Measurements from ENCODE around the gene EBF4.

The EBF4 gene

DNA sequence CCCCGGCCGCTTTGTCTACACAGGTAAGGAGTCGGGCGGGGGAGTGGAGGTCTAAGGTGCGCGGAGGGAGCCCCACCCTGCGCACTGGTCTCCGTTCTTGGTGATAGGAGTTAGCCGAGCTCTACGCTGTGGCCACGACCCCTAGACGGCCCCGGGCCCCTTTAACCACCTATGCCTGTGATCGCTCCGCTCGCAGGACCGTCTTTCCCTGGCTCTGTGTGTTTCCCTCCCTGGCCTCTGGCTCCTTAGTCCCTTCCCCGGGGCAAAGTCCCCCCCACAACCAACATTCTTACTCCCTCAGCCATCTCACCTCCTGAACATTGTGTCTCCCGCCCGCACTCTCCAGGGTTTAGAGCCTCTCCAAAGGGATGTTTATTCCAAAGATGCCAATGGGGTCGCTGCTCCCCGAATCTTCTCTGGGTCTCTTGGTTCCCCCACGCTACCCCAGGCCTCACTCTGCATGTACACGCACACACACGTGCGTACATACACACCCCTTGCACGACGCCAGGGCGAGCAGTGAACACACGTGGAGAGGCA, 57.4 kb downstream of the EBF4 start:
- Mint-ChIP-seq H3K27me3 (peaks cover 35% of the 10 kb centered on the region), H3K4me1 (peaks cover 38% of the 10 kb centered on the region), H3K4me3 (no peak overlapping the region)

DNA sequence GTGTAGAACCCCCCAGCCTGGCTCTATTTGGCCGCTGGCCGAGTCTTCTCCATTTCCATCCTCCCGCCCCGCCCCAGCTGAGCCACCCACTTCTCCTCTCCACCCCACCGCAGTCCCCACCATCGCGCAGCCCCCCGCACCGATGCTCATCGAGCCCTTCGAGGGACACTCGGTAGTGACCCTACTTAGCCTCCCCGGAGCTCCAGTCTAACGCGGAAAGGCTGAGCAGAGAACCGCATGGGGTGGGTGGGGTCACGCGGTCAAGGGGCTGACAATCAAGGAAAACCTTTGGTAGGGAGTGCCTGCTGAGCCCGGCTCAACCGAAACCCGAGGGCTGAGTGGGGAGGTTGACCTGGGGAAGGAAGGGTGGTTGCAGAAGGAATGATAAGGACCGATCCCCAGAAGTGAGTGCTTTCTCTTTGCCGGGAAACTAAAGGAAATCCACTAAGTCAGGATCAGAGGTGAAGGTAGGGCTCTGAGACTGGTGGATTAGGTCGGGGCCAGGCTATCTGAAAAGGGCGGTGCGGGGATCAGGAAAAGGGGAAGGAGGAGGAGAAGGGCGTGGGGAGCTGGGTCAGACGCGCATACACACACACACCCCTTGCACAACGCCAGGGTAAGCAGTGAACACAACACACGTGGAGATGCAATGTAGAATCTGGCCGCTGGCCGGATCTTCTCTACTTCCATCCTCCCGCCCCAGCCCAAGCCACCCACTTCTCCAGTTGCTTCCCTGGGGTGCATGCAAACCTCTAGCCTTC, 58.1 kb downstream of the EBF4 start:
- H3K4me1 Mint-ChIP-seq = peaks cover 38% of the 10 kb centered on the region
- no peaks in the 10 kb centered on the region for H3K36me3 Mint-ChIP-seq (ENCODE audit: low read depth)
- H3K27ac Mint-ChIP-seq = no peak overlapping the region
- ATAC-seq (no peak), DNase-seq (no peak)
- peak overlapping the region; percentile 33 for H3K4me3 Mint-ChIP-seq
- no peaks in the 10 kb centered on the region for H3K9me3 Mint-ChIP-seq
- H3K27me3 Mint-ChIP-seq = peaks cover 35% of the 10 kb centered on the region

More for the DNA sequence above, 57.4 kb downstream of the EBF4 start:
- Mint-ChIP-seq H3K9me3 (no peaks in the 10 kb centered on the region), H3K27ac (no peak overlapping the region), H3K36me3 (ENCODE audit: low read depth) (no peaks in the 10 kb centered on the region)
- ATAC-seq (no peak), DNase-seq (no peak)

DNA sequence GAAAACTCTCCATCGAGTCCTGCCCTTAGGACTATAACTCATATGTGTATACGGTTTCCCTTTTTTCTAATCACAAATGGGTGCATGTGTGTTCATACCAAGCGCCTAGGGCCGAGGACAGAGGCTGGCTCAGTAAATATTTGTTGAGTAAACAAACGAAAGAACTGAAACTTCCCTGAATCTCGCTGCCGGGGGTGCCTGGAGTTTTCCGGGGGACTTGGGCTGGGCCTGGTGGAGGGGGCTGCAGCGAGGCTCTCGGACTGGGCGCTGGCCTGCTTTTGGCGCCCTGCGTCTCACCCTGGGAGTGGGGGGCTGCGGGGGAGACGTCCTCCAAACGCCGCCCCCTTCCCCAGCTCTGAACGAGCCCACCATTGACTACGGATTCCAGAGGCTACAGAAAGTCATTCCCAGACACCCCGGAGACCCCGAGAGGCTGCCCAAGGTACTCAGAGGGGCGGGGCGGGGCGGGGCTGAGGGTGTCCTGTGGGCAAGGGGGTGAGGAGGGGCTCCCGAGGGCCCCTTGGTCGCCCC, 58.8 kb downstream of the EBF4 start:
- H3K36me3 Mint-ChIP-seq (ENCODE audit: low read depth) = no peaks in the 10 kb centered on the region
- peaks cover 41% of the 10 kb centered on the region for H3K27me3 Mint-ChIP-seq
- DNase-seq = no peak
- no peak for ATAC-seq
- H3K27ac Mint-ChIP-seq = no peak overlapping the region
- no peaks in the 10 kb centered on the region for H3K9me3 Mint-ChIP-seq
- H3K4me1 Mint-ChIP-seq = peaks cover 38% of the 10 kb centered on the region
- peak overlapping the region; percentile 33 for H3K4me3 Mint-ChIP-seq

DNA sequence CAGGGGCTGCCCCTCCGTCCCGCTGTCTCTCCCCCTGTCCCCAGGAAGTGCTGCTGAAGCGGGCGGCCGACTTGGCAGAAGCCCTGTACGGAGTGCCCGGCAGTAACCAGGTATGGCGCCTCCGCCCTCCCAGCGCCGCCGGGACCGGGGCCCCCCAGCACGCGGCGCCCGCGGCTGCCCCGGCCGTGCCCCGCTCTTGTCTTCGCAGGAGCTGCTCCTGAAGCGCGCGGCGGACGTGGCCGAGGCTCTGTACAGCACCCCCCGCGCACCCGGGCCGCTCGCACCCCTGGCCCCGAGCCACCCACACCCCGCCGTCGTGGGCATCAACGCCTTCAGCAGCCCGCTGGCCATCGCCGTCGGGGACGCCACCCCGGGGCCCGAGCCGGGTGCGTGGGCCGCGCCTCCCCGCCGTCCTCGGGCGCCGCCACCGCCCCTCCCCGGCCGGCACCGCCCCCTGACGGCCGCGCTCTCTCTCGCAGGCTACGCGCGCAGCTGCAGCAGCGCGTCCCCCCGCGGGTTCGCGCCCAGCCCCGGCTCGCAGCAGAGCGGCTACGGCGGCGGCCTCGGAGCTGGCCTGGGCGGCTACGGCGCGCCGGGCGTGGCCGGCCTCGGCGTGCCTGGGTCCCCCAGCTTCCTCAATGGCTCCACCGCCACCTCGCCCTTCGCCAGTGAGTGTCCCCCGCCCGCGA, 59.4 kb downstream of the EBF4 start:
- ATAC-seq (peak; percentile 18), DNase-seq (peak; percentile 59)
- peaks cover 46% of the 10 kb centered on the region for H3K27me3 Mint-ChIP-seq
- no peak overlapping the region for H3K4me3 Mint-ChIP-seq
- H3K27ac Mint-ChIP-seq = no peak overlapping the region
- no peaks in the 10 kb centered on the region for H3K36me3 Mint-ChIP-seq (ENCODE audit: low read depth)
- peaks cover 38% of the 10 kb centered on the region for H3K4me1 Mint-ChIP-seq
- H3K9me3 Mint-ChIP-seq = no peaks in the 10 kb centered on the region

DNA sequence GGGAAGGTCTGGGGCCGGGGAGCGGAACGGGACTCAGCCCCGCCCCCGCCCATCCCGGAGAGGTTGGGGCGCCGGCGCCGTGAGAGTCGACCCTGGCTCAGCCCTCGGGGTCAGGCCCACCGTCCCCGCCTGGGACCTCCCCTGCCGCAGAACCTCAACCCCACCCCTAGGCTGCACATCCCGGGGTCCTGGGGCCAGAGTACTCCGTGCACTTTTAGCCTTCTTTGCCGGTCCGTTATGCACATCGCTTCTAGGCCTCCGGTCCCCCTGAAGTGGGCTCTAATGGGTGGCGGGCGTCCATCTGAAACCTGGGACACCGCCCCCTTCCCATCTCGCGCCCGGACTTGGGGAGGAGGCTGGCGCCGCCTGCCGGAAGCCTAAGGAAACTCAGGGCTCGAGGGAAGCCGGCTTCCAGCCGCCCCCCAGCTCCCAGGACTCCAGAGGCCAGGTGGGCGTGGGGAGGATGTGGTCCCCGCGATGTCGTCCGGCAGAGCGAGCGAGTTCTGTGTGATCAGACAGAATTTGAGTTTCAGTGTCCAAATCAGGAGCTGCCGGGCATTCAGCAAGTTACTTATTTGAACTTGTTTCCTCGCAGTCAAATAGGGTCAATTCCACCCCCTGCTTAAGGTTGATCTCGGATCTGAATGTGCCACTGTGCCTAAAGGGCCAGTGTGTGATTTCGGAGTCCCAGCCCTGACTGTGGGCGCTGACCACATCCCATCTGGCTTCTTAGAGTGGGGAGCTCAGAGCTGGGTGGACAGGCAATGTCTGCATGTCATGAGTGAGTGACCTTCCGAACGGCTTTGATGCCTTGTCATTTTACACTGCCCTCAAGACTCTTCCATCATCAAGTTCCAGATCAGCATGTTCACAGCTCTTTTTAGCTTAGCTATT, 60.2 kb downstream of the EBF4 start:
- peak; percentile 53 for DNase-seq
- Mint-ChIP-seq H3K4me1 (peaks cover 33% of the 10 kb centered on the region), H3K27me3 (peaks cover 49% of the 10 kb centered on the region), H3K27ac (no peak overlapping the region), H3K4me3 (peak overlapping the region; percentile 64), H3K36me3 (ENCODE audit: low read depth) (no peaks in the 10 kb centered on the region), H3K9me3 (no peaks in the 10 kb centered on the region)
- ATAC-seq = no peak

DNA sequence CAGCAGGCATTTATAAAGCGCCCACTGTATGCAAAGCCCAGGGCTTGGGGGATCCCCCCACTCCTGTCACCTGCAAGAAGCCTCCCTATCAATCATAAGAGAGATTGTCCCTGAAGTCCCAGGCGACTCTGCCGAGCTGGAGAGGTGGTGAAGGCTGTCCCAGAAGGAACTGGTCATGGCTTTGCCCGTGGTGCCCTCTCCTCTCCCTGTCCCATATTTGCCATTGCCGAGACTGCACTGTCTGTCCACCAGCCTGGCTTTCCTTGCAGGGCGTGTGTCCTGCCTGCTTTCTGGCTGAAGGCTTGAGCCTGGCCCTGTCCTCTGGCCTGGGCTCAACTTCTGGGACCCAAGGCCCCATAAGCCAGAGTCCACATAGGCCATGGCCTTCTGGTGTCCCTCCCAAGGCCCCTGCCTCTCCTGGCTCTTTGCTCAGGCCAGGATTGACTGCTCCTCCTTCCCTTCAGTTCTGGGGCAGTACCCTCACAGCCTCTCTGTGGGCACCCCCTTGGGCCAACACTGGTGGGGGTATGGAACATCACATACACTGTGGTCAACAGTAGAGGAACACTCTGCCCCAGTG, 61.0 kb downstream of the EBF4 start:
- Mint-ChIP-seq H3K27me3 (peaks cover 52% of the 10 kb centered on the region), H3K4me1 (peaks cover 29% of the 10 kb centered on the region), H3K36me3 (ENCODE audit: low read depth) (no peaks in the 10 kb centered on the region), H3K9me3 (no peaks in the 10 kb centered on the region), H3K27ac (no peak overlapping the region), H3K4me3 (peak overlapping the region; percentile 64)
- ATAC-seq = peak; percentile 12
- no peak for DNase-seq

DNA sequence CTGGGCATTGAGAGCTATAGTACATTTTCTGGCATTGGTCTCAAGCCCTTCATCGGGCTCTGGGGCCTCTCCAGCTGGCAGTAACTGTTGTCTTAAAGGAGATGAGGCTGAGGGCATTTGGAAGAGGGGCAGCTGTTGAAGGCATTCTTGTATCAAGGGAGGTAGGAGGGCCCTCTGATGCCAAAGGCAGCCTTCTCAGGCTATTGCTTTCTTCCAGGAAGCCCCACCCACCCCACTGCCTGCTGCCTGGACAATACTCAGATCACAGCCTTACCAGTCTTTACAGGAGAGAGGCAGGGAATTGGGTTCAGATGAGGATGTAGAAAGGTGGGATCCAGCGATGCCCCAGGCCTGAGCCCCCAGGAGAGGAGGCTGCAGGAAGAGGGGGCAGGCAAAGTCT, 61.8 kb downstream of the EBF4 start:
- no peak overlapping the region for H3K27ac Mint-ChIP-seq
- no peak for ATAC-seq
- H3K4me3 Mint-ChIP-seq = no peak overlapping the region

DNA sequence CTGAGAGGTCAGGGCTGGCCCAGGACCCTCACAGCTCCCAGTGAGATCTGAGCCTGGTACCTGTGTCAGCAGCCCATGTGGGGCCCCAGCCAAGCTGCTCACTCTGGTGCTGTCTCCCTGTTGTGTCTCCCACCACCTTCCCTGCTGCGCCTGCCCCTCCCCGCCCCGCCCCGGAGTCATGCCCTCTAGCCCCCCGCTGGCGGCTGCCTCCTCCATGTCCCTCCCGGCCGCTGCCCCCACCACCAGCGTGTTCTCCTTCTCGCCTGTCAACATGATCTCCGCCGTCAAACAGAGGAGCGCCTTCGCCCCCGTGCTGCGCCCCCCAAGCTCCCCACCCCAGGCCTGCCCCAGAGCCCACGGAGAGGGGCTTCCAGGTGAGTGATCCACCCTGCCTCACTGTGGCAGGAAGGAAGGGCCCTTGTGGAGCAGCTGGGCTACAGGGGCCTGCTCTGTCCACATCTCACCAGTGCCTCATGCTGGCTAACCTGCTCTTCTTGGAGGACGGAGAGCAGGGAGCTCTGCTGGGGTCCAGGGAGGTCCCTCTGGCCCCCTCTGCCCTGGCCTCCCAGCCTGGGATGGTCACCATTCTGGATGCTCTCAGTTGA, 63.0 kb downstream of the EBF4 start:
- DNase-seq (no peak), ATAC-seq (no peak)
- Mint-ChIP-seq H3K9me3 (no peaks in the 10 kb centered on the region), H3K27ac (no peak overlapping the region), H3K4me3 (no peak overlapping the region), H3K36me3 (ENCODE audit: low read depth) (no peaks in the 10 kb centered on the region), H3K4me1 (peaks cover 29% of the 10 kb centered on the region), H3K27me3 (peaks cover 45% of the 10 kb centered on the region)

More for the DNA sequence above, 61.8 kb downstream of the EBF4 start:
- DNase-seq = no peak
- H3K4me1 Mint-ChIP-seq = peaks cover 29% of the 10 kb centered on the region
- peaks cover 52% of the 10 kb centered on the region for H3K27me3 Mint-ChIP-seq
- no peaks in the 10 kb centered on the region for H3K9me3 Mint-ChIP-seq
- H3K36me3 Mint-ChIP-seq (ENCODE audit: low read depth) = no peaks in the 10 kb centered on the region

DNA sequence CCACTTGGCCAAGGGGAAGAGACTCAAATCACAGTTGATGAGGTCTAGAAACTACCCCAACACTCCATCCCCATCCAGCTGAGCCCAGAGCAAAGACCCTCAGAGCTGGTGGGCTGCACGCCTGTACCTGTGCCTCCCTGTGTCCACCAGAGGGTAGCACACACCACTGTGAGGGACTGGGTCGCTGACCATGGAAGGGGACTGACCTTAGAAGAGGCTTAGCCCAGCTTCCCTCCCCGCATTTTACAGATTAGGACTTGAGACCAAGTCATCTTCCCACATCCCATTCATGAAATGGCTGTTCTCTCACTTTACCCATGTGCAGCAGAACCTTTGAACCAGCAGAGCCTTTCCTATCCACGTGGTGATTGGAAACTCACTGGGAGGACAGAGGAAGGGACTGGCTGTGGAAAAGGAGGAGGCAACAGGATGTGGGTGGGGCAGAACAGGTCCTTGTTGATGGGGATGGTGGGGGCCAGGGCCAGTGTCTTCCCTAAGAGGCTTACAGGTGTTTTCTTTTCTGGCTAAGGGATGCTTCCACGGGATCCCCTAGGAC, 63.6 kb downstream of the EBF4 start:
- H3K4me3 Mint-ChIP-seq = no peak overlapping the region
- ATAC-seq (no peak), DNase-seq (no peak)
- H3K4me1 Mint-ChIP-seq = peaks cover 23% of the 10 kb centered on the region
- H3K27me3 Mint-ChIP-seq = peaks cover 39% of the 10 kb centered on the region
- no peaks in the 10 kb centered on the region for H3K36me3 Mint-ChIP-seq (ENCODE audit: low read depth)
- H3K9me3 Mint-ChIP-seq = no peaks in the 10 kb centered on the region
- no peak overlapping the region for H3K27ac Mint-ChIP-seq

DNA sequence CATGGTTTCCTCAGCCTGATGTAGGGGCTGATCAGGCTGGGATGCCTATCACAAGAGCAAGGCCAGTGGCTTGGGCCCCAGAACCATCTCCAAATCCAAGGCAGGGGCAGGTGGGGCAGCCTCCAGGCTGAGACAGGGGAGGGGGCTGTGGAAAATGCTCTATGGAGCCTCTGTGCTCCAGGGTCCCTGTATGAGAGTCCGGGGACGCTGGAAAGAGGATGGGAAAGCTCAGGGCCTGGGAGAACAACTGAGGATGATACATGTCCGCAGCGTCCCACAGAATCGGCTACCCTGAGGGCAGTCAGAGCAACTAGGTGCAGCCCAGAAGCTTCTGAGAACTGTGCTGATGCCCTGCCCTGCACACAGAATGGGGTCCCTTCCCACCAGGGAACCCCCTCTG, 64.4 kb downstream of the EBF4 start:
- peaks cover 20% of the 10 kb centered on the region for H3K4me1 Mint-ChIP-seq
- DNase-seq = no peak
- H3K36me3 Mint-ChIP-seq (ENCODE audit: low read depth) = no peaks in the 10 kb centered on the region
- peaks cover 37% of the 10 kb centered on the region for H3K27me3 Mint-ChIP-seq
- no peak overlapping the region for H3K27ac Mint-ChIP-seq
- H3K9me3 Mint-ChIP-seq = no peaks in the 10 kb centered on the region
- ATAC-seq = no peak
- H3K4me3 Mint-ChIP-seq = no peak overlapping the region

DNA sequence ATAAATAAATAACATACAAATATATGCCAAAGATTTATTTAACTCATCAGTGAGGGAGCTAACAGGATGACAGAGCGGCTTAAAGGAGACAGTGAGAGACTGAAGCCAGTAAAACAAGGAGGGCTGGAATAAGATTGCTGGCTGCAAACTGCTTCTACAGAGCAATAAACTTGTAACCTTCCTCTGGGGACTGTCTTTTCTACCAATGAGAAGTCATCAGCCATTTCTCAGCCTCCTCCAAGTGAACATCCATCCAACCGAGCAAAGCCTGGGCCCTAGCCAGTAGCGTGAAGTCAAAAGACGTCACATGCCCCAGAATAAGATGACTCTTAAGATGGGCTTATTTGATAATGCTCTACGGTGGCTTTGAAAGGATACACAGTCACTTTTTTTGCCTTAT, 65.4 kb downstream of the EBF4 start:
- ATAC-seq (no peak), DNase-seq (no peak)
- H3K4me1 Mint-ChIP-seq = peaks cover 15% of the 10 kb centered on the region
- H3K36me3 Mint-ChIP-seq (ENCODE audit: low read depth) = no peaks in the 10 kb centered on the region
- no peaks in the 10 kb centered on the region for H3K9me3 Mint-ChIP-seq
- no peak overlapping the region for H3K4me3 Mint-ChIP-seq
- no peak overlapping the region for H3K27ac Mint-ChIP-seq
- peaks cover 34% of the 10 kb centered on the region for H3K27me3 Mint-ChIP-seq

DNA sequence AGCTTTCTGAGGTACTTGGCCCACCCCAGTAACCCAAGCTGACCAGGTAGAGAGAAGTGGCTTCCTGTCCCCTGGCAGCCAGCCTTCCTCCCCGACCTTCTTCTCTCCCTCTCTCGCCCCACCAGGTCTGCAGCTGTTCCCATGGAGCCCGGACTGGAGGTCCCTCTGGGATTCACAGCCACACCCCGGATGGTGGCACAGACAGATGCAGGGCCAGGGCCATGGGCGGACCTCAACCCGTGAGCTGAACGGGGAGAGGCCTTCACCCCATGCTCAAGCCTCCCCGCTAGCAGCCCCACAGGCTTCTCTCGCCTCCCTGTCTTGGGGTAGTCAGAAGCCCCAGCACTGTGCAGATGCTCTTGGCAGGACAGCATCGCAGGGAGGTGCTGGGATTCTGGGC, 66.6 kb downstream of the EBF4 start:
- H3K4me1 Mint-ChIP-seq = peaks cover 4% of the 10 kb centered on the region
- peaks cover 22% of the 10 kb centered on the region for H3K27me3 Mint-ChIP-seq
- no peak overlapping the region for H3K27ac Mint-ChIP-seq
- H3K9me3 Mint-ChIP-seq = no peaks in the 10 kb centered on the region
- ATAC-seq (no peak), DNase-seq (no peak)
- H3K4me3 Mint-ChIP-seq = no peak overlapping the region
- H3K36me3 Mint-ChIP-seq (ENCODE audit: low read depth) = no peaks in the 10 kb centered on the region

DNA sequence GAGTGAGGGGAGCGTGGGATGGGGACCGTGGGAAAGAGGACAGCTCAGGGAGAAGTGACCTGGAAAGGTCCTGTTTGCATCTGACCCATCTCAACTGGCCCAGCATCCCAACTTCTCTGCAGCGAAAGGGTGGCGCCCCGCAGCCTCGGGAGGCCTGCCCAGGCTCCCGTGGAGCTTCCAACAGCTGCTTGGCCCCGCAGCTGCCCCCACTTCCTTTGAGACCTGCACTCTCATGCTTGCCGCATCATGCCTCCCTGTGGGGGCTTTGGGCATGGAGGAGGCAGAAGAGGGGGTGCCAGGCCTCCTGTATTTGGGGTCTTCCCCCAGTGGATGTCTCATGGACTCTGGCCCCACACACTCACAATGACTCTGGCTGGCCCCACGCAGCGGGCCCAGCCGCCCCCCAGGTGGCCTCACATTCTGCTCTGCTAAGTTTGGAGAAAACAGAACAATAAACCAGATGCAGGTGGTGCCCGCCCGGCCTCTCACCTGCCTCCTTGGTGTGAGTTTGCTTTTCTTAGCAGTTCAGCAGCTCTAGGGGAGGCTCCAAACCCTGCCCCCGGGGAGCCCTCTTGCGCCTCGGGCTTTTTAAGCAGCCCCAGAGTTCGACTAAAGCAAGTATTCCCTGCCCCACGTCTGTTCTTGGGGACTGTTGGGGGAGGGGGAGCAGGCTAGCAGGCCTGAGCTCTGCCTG, 67.2 kb downstream of the EBF4 start:
- H3K9me3 Mint-ChIP-seq = no peaks in the 10 kb centered on the region
- no peak for DNase-seq
- no peaks in the 10 kb centered on the region for H3K36me3 Mint-ChIP-seq (ENCODE audit: low read depth)
- peaks cover 17% of the 10 kb centered on the region for H3K27me3 Mint-ChIP-seq
- no peak for ATAC-seq
- H3K27ac Mint-ChIP-seq = no peak overlapping the region
- H3K4me3 Mint-ChIP-seq = no peak overlapping the region
- H3K4me1 Mint-ChIP-seq = no peaks in the 10 kb centered on the region
